ENCODE measurements around the gene SNED1.

DNA sequence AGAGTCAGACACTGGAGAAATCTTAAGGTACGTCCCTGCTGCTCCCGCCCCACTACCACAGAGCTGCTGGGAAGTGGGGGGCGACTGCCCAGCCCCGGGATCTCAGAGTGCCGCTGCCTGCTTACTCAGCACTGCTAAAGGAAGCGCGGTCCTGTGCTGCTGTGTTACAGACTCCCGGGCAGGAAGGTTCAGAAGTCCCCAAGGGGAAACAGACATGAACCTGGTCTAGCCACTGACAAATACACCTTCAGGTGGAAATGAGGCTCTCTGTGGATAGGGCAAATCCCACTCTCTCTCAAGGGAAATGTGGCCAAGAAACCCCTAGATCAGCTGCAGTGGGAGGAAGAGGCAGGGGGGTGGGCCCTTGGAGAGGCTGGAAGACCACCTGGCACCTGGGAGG is 90.0 kb downstream of the SNED1 start:
- TF ChIP-seq, protein P1, sequence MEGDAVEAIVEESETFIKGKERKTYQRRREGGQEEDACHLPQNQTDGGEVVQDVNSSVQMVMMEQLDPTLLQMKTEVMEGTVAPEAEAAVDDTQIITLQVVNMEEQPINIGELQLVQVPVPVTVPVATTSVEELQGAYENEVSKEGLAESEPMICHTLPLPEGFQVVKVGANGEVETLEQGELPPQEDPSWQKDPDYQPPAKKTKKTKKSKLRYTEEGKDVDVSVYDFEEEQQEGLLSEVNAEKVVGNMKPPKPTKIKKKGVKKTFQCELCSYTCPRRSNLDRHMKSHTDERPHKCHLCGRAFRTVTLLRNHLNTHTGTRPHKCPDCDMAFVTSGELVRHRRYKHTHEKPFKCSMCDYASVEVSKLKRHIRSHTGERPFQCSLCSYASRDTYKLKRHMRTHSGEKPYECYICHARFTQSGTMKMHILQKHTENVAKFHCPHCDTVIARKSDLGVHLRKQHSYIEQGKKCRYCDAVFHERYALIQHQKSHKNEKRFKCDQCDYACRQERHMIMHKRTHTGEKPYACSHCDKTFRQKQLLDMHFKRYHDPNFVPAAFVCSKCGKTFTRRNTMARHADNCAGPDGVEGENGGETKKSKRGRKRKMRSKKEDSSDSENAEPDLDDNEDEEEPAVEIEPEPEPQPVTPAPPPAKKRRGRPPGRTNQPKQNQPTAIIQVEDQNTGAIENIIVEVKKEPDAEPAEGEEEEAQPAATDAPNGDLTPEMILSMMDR (IDR thresholded peaks at IDR 0.05), result no peak
- no peak for TF ChIP-seq POLR2A (IDR thresholded peaks at IDR 0.05)
- TF ChIP-seq EP300 (IDR thresholded peaks at IDR 0.05), result no peak
